DMS79 treated with DMSO at 0.1 percent for 48 hours (cell line): ENCODE results near the gene ALLC.
A peak's percentile ranks its signal among the peaks of the same experiment; 100 is the strongest.

Experiments used
- DNase-seq: peaks from one replicate; lab custom pipeline; 2025; lab: John Stamatoyannopoulos, UW

Gene ALLC

DNA sequence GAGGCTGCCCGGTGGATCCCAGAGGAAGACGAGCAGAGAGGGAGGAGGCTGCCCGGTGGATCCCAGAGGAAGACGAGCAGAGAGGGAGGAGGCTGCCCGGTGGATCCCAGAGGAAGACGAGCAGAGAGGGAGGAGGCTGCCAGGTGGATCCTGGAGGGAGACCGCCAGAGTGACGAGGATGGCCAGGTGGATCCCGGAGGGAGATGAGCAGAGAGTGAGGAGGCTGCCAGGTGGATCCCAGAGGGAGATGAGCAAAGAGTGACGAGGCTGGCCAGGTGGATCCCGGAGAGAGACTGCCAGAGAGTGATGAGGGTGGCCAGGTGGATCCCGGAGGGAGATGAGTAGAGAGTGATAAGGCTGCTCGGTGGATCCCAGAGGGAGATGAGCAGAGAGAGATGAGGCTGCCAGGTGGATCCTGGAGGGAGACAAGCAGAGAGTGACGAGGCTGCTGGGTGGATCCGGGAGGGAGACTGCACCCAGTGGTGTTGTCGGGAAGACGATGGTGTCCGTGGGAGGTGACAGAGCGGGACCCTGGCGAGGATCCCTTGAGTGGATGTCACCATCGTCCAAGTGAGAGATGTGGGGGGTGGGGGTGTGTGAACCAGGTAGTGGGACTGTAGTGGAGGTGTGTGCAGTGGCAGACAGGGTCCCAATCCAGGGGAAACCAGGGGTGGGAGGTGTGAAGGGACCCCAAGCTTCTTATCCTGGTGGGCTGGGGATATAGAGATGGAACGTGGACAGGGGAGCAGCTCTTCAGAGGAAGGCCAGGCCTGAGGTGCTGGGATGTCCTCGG lies 67.7 kb downstream of the ALLC start:
- DNase-seq = no peak

DNA sequence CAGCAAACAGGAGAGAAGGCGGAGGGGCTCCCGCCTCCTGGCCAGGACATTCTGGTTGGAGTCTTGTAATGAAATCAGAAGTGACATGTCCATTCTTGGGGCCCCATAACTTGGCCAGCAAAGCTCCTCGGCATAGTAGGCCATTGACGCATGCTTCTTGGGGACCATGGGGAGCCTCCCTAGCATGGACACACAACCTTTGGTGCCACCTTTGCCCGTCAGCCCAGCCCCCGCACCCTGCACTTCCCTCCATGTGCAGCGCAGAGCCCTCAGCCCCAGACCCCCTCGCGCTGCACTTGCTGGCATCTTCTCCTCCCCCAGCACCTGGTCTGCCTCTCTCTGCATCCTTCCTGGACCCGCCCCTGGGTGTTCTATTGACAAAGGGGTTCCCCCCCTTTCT lies 68.5 kb downstream of the ALLC start:
- DNase-seq = no peak

DNA sequence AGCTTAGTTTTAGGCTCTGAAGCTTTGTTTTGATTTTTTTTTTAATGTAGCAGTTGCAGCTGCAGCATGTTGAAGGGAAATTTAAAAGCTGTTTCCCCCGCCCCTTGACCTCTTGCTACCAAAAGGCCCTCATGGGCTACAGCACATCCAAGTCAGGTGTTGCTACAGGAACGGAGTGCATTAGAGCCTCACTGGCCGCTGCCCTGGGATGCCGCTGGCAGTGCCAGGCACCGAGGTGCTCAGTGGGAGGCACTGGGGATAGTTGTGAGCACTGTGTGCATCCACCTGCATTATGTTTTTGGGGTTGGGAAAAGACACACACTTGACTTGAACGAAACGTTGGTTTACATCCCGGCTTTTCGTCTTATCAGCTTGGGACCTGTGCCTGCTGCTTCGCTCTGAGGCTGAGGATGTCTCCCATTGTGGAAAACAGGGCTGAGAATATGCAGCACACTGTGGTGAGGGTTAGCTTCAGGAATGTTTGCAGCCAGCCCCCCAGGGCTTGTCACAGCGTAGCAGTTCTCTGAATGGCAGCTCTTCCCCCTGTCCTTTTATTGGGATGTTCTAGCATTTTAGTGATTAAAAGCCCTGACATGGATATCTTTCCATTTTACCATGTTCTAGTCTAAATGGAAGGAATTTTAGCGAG lies 69.5 kb downstream of the ALLC start:
- no peak for DNase-seq

DNA sequence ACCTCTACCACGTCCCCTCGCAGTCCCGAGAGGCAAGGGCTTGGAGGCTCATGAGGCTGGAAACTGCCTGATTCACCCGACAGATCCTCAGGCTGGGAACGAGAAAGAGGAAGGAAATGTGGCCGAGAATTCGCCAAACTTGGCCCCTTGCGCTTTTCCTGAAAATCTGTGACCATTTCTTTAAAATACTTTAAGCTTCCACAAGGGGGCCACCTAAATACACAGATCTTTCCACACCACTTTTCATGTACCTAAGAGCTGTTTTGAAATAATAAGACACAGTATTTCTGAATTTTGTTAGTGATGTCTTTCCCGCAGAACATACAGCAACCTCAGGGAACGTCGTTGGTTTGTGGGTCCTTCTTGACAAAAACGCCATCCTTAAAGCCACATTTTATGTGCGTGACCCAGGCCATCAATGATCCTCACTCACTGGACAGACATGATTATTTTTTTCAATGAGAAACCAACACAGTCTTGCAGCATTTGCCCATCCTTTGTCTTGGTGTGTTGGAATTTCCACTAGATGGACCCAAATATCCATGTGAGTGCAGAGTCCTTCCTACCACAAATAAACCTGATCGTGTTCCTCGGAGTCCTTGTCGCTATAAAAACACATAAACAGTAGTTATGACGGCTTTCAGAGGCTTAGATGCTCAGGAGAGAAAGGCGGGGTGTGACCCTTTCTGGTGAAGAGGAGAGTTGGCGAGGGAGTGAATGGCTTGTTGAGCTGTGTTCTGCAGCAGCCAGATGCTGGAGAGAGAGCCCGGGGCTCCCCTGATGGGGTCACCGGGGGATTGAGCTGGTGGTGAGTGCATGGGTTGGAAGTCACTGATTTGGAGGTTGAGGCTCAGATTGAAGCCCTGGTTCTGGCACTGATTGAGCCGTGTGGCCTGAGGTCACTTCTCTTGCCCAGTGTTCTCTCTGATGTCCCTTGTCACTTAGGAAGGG lies 70.4 kb downstream of the ALLC start:
- peak; percentile 59 for DNase-seq

DNA sequence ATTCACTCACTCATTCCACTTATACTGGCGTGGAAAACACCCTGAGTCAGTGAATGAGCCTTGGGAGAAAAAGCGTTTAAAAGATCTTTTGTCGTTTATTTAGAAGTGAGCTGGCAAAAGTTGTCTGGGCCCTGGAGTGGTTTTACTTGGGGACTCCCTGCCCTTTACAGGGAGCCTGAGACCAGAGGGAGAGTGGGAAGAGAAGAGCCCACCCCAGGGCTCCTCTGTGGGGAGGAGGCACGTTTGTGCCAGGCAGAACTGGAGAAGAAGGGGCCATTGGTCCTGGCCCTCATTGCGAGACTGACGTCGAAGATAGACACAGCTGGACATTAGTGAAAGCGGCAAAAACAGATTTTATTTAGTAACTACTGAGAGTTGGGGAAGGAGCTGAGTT lies 71.1 kb downstream of the ALLC start:
- DNase-seq = no peak

DNA sequence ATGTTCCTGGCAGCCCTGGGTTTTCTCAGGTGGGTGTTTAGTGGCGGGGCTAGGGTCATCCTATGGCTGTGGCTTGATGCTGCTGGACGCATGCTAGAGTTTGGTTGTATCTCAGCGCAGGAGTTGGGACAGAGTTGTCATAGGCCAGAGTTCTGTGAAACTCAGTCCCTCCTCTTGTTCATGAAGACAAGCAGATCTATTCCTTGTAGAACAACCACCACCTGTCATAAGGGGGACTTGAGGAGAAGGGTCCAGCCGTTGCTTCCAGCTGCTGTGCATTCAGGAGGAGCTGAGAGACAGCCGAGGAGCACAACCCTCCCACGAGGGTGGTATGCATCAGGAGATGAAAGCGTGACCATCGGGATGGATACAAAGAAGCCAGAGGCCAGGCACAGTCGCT lies 71.8 kb downstream of the ALLC start:
- no peak for DNase-seq

DNA sequence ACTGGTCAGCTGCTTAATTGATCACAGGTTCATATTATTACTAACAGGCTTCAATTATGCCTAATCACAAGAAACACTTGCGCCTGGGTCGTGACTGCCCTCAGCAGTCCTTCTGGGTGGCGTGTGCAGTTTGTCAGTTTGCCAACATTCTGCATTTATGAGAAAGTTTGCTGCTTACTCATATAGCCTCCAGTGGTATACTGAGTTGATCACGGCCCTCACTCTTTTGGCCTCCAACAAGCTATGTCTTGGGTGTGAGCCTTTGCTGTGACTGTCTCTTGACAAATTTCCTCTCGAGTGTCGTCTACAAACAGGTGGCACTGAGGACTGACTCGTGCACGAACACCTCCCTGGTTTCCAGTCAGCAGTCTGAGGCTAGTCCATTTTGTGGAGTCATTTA lies 72.6 kb downstream of the ALLC start:
- no peak for DNase-seq

DNA sequence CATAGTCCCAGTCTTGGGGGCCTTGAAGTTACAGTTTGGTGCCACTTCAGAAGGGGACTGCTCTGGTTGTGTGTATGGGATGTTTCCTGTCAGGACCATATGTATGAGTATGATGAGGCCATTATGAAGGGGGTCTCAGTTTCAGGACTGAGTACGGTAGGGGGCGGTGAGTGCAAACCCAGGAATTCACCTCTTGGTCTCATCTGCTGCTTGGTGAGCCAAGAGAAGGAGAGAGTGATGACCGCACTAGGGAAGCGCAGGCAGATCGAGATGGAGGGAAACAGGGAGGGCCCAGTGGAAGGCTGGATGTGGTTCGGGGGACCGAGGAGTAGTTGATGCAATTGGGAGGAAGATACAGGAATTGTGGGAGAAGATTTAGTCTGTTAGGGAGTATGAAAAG lies 73.8 kb downstream of the ALLC start:
- DNase-seq = no peak

DNA sequence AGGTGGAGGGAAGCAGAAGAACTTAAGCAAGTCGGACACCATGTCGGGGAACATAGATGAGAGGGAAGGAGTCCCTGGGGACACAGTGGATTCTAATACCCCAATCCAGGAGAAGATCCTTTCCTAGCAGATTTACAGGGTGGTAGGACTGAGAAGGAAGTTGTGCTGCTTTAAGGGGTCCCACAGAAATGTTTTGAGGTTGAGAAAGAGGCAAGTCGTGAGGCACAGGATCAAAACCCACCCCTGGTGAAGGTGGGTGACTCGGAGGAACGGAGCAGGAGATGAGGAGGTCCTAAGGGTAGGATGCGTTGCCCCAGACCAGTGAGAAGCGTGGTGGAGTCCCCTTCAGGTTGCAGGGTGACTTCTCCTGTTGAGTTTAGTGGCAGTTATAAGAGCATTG lies 78.1 kb downstream of the ALLC start:
- DNase-seq = no peak

DNA sequence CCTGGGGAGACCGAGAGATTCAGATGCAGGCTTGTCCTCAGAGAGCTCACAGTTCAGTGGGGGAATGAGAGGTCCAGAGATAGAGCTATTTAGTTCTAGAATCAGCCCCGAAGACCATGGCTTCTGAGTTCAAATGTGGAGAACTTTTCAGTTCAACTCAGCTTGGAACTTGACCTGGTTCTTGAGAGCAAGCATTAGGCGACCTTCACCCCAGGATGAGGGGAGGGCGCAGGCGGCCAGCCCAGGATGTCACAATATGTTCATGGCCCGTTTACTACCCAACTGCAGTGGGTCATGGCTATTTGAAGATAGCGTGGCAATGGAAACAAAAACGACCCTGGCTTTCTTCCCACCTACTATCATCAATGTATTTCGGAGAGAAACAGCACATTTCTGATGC lies 79.1 kb downstream of the ALLC start:
- DNase-seq = no peak

DNA sequence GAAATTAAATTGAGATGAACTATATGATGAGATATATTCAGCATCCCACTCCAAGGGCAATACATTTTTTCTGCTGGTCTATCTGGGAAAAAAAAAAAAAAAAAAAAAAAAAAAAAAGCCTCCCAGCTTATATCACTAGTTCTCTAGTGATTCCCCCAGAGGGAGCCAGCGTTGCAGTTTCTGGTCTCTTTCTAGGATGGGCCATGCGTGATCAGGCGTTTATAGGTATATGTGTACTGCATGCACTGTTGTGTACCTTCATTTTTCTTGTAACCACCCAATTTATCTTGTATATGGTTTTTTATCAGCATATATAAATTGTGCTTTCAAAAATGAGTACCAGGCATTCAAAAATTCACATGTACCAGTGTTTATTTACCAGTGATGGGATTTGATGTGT lies 80.5 kb downstream of the ALLC start:
- DNase-seq = no peak

DNA sequence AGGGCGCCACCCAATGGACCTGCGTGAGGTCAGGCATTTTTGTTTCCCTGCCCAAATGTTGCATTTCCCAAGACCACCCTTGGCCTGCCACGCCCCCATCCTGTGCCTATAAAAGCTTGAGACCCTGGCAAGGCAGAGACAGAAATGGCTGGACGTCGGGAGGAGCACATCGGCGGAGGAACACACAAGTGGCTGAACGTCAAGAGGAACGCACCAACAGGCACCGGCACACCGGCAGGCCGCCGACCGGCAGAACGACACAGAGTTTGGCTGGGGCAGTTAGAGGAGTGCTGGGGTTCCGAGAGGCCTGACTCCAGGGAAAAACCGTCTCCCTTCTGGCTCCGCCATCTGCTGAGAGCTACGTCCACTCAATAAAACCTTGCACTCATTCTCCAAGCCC lies 81.3 kb downstream of the ALLC start:
- DNase-seq = no peak

DNA sequence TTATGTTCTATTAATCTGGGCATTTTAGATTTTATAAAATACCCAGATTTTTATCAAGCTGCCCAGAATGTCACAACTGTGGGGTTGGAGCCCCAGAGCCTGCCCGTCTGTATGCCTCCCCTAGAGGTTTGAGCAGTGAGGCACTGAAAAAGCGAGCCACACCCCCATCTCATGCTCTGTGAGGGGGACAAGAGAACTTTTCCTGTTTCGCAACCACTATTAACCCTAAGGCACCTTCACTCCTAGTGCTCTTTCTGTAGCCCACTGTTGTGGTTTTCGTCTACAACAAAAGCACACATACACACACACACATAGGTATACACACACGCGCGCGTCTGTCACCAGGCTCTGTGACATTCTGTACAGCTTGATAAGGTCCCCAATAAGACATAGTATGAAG lies 83.4 kb downstream of the ALLC start:
- DNase-seq = no peak

DNA sequence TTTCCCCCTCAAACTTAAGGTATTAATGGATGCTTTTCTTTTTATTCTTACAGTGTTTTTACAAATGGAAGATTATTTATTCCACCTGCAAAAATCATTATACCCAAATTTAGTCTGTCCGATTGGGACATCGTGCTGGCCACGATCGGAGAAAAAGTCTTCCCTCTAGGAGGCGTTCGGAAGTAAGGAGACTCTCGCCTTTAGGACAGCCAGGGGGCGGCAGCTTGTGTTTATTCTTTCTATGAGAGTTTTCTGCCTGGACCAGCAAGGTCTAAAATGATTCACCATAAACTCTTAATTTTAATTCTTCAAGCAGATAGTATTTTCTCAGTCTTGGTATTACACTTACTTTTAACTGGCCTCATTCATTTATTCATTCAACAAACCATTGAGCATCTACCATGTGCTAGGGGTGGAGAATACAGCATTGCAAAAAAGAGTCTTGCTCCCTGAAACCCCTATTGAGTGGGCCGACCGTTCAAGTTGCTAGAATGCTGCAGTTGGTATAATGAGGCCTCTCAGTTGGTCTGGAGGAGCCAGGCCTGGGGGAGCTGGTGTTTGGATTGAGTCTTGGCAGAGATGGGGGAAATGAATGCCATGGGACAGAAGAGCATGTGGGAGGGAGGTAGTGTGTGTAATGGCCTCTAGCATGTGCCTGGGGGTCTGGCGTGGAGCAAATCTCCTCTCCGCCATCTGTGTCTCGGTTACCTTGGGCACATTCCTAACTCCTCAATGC lies 84.0 kb downstream of the ALLC start:
- DNase-seq = no peak

DNA sequence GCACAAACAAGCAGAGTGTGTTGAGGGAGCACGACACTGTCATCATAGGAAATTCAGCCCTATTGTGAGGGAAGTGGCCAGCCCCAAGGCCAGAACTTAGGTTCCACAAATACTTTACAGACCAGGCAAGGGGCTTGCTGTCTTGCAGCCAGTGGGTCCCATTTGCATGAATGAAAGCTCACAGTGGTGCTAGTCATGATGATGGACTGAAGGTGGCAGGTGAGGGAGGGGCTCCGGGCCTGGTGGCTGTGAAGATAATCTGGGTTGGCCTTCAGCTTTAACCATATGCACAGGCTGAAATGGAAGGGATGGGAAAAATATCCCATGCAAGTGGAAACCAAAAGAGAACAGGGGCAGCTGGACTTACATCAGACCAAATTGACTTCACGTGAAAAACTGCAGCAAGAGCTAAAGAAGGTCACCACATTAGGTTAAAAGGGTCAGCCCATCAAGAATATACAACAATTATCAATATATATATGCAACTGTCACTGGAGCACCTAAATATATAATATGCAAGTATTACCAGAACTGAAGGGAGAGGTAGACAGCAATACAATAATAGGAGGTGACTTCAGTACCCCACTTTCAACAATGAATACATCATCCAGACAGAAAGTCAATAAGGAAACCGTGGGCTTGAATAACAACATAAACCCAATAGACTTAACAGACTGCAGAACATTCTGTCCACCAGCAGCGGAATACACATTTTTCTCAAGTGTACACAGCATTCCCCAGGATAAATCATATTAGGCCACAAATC lies 84.9 kb downstream of the ALLC start:
- no peak for DNase-seq

DNA sequence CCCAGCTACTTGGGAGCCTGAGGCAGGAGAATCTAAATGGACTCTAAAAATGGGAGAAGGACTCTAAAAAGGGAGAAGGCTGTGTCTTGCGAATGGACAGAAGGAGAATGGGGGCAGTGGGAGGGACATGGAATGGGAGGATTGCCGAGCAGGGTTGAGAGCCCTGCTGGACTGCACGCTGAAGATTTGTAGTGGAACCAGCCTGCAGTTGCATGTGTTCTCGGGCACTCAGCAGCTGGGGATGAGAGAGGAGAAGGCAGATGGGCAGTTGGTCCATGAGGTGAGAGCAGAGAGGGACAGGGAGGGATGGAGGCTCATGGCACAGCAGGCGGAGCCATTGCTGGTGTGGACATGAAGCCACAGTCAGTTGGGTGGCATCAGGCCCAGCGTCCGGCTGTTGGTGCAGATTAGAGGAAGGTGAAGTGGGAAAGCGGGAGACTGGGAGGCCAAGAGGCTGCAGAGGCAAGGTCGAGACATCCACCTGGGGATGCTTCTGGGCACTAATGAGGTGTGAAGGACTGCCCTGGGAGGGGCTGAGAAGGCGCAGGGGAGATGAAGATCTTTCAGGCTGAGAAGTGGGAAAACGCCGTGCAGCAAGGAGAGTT lies 86.1 kb downstream of the ALLC start:
- no peak for DNase-seq

DNA sequence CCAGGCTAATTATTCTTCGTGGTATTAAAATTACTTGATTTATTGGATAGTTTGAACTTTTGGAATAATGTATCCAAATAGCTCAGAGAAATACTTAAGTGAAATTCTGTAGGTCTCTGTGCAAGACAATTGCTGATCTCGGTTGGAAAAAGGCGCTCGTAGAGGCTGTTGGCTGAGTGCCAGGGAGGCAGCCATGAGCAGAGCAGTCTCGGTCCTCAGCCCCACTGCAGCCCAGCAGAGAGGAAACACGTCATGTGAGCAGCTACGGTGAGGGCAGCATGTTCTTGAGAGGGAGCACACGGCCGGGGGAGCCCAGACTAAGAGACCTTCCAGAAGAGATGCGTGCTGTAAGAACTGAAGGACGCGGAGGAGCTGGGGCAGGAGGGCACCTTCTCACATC lies 87.9 kb downstream of the ALLC start:
- no peak for DNase-seq

DNA sequence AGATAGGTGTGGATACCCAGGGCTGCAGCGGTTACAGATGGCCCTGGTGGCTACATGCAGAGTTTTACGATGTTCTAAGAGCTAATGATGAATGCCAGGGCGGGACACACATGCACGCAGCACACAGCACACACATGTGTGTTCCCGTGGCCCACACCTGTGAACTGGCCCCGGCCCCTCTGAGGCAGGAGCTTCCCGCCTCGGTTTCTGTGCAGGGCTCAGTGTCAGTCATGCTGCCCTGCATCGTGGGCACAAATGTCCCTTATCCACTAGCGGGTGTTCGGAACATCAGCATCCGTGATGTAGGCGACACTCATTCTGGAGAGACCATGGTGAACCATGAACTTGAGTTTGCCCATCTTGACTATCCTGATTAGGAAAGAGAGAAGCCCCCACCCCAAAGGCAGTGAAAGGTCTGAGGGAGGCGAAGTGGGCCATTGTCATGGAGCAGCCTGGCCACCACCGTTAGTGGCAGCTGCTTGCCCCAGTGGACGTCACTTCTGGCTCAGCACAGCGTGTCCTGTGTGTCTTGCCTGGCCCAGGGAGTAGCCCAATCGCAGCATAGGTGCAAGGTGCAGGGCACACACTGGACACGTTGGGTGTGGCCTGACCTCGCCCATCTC lies 89.1 kb downstream of the ALLC start:
- DNase-seq = no peak

DNA sequence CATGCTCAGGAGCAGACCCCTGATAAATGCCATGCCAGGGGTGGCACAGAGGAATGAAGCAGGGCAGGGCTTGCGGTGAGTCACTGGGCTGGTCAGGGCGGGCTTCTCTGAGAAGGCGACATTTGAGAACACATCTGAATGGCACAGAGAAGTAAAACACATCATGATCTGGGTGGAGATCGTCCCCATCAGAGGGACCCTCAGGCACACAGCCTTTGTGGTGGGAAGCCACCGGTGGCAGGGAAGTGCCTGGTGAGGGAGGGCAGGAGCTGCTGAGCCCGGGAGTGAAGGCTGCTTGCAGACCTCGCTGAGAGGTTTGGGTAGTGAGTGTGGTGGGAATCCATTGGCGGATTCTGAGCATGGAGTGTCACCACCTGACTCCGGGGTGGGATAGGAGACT lies 89.8 kb downstream of the ALLC start:
- no peak for DNase-seq

DNA sequence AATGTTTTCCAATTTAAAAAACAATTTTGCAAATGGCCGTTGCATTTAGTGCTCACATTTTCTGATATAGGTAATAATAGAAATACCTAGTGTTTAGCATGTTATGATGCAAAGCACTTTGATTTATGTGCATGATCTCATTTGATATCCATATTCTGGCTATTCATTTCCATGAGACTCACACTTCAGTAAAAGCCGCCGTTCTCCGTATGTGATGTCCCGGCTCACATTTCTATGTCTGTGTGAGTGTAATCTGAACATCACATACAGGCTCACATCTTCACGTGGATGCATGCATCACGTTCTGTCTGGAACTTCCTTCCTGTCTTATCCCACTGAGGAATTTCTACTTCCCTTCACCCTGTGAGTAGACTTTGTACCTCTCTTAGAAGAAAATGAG lies 91.2 kb downstream of the ALLC start:
- DNase-seq = no peak

DNA sequence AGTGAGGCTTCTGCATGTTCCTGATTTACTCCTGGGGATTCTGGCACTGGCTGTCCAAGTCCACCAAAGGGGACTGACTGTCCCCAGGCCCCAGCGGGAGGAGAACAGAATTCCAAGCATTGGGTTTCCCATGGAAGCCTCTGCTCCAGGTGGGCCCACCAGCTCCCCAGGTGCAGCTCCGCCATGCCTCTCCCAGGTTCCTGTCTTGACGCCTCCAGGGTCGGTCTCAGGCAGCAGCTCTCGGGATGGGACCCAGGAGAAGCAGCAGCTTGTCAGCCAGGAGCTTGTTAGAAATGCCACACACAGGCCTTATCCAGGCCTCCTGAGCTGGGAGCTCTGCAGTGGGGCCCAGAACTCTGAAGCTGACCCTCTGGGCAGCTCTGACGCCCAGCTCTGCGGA lies 93.3 kb downstream of the ALLC start:
- no peak for DNase-seq
